Activated CD4-positive, CD25-positive, alpha-beta regulatory T cell treated with anti-CD3 and anti-CD28 coated beads, Interleukin-2, amount 50 U/mL, for 16 hours (primary cell): ENCODE data around the gene PRKCQ.
A peak's percentile ranks its signal among the peaks of the same experiment; 100 is the strongest.
"Not testable (repeated sequence)": the region's sequence is repeated elsewhere in the genome, so short reads cannot be mapped to it uniquely, and the experiment has no call there.

Experiments
- DNase-seq: peaks from one replicate; pipeline ENCODE4 v3.0.0-alpha.2; 2020; ENCODE audit warnings: low read depth, low spot score

The PRKCQ gene

DNA sequence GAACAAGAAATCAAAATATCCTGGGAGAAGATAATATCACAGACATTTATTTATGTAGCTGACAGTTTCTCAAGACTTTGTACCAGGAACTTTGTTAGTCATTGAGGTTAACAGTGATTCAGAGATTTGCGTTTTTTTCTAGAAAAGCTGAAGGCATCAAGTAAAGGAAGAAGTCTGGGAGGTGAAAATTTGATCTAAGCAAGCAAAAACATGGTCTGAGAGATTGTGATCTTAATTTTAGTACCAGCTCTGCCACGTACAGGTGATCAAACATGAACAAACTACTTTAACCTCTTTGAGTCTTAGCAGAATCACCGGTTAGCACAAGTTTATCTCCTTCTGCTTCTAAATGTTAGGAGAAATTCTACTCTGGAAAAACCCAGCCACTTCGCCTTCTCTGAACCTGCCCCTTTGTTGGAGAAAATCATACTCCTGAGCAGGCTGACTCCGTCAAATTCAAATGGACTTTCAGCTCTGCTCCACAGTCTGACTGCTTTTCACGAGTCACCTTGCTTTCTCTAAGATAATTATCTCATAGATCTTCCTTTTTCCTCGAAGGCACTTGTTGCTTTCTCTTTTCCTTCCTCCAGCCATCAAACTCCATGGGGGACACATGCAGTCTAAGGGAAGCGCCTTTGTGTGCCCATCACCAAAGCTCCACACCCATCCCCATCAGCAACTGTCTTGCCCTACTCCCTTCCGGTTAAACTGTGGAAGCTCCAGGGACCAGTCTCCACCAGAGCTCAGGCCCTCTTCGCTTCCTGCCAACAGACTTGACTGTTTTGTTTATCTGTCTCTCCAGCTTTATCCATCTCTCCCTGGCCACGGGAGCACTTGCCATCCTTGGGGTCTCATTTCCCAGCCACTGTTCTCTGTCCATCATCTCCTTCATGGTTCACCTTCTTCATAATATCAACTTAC lies 86.3 kb downstream of the PRKCQ start:
- DNase-seq: no peak

DNA sequence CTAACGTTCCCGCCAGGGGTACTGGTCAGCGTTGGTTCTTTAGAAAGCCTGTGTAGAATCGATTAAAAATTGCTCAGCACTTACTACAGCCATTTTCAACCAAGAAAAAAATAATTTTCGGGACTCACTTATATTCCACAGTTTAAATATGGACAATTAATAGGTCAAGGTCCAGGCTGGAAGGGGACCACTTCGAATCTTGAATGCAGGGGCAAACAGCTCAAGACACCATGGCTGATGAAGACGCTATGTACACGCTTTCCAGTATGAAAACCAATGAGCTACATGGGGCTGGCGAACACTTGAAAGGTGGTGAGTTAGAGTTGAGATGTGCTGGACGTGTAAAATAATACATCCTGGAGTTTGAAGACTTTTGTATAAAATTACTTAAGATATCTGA lies 87.2 kb downstream of the PRKCQ start:
- no peak for DNase-seq

- no peak for DNase-seq
Measured at GRCh38 chr10:6491841-6492609, 88.1 kb downstream of the PRKCQ start.

DNA sequence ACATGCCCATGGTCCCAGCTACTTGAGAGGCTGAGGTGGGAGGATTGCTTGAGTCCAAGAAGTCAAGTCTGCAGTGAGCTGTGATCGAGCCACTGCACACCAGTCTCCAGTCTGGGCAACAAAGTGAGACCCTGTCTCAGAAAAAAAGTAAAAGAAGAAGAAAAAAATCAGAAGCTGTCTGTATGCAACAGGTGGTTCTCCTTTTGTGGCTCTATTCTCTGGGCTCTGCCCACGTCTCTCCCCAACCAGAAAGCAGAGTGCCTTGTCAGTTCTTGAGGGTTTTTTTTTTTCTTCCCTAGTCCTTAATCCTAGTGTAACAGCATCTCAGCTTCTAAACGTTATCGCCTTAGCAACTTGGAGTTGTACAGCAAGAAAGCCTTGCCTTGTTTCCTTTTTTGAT lies 89.5 kb downstream of the PRKCQ start:
- no peak for DNase-seq

- DNase-seq: no peak
Measured at GRCh38 chr10:6487920-6488319, 92.2 kb downstream of the PRKCQ start.

DNA sequence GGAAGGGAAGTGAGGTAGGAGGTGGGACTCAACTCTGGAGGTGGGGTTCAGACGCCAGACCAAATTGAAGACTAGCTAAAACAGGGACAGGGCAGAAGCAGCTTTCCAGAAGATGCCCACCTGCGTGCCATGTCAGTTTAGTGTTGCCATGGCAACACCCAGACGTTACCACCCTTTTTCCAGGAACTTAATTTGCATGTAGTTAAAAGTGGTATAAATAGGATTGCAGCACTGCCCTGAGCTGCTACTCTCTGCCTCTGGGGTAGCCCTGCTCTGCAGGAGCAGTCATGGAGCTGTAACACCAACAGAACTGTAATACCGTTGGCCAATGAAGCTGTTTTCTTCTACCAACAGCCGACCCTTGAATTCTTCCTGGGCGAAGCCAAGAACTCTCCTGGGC lies 93.8 kb downstream of the PRKCQ start:
- DNase-seq: no peak

- DNase-seq: no peak
Measured at GRCh38 chr10:6482737-6483357, 97.2 kb downstream of the PRKCQ start.

GRCh38 chr10:6478722-6479121 lies 101.4 kb downstream of the PRKCQ start:
- no peak for DNase-seq

DNA sequence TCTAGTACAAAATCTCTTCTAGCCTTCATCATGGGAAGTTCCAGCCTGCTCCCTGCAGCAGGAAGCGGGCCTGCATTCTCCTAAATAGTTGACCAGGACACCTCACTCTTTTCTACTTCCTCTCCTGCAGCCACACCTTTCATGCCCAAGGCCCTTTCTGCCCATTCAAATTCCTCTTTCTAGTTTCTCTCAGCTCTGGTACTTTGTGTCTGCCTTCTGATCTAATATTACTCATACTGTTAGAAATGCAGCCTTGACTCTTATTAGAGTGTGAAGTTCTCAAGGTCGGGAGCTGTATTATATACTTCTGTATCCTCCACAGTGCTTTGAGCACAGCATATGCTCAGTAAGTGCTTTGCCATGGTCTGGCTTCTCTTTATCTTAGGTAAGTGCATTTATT lies 103.1 kb downstream of the PRKCQ start:
- DNase-seq: no peak

DNA sequence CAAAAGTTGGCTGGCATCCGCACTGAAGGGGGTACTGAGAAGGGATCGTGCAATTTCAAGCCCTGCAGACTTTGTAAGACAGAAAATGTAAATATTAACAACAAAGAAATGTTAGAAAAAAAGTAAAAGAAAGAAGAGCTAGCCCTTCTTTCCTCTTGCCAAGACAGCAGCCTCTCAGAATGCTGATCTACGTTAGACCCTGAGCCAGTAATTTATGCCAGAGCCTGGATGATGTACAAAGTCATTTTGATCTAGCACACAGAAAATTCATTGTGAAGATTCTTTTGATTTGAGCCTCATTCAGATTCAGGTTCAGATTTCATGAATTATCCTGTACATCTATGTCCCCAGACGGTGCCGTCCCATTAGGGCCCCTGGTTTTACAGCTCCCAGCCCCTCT lies 105.2 kb downstream of the PRKCQ start:
- no peak for DNase-seq

DNA sequence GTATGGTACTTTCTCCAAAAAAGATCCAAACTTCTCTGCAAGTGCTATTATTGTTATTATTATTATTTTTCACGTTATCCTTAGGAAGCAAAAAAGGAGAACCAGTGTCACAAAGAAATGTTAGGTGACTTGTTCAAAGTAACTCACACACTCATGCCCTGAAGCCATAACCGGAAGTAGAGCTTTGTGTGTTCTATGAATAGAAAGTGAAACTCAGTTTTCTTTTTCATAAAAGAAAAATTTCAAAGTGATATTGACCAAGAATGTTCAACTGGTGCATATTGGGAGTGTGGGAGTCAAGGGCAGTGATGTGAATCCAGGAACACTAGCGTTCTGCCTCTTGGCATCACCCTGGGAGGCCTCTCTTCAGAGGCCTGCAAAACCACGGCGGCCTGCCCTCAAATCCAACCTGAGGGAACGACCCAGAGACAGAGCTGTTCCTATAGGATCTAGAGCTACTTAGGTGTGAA lies 106.1 kb downstream of the PRKCQ start:
- DNase-seq: no peak

- DNase-seq: peak; percentile 37
Measured at GRCh38 chr10:6473430-6473829, 106.6 kb downstream of the PRKCQ start.

GRCh38 chr10:6472710-6473005 lies 107.4 kb downstream of the PRKCQ start:
- DNase-seq: not testable (repeated sequence)

GRCh38 chr10:6470894-6471618 lies 109.0 kb downstream of the PRKCQ start:
- DNase-seq: no peak

DNA sequence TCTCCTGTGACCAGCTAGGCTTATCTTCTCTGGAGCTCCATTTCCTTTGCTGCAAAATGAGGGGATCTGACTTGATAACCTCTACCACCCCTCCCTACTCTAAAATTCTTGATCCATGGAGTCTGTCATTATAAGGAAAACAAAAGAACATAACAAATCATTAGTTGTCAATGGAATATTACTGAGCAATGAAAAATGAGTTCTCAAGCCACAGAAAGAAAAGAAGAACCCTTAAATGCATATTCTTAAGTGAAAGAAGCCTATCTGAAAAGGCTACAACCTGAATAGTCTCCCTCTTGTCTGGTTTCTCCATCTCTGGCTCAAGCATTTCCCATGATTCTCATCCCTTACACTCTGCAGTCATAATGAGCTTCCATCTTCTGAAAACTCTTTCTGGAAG lies 110.4 kb downstream of the PRKCQ start:
- no peak for DNase-seq

DNA sequence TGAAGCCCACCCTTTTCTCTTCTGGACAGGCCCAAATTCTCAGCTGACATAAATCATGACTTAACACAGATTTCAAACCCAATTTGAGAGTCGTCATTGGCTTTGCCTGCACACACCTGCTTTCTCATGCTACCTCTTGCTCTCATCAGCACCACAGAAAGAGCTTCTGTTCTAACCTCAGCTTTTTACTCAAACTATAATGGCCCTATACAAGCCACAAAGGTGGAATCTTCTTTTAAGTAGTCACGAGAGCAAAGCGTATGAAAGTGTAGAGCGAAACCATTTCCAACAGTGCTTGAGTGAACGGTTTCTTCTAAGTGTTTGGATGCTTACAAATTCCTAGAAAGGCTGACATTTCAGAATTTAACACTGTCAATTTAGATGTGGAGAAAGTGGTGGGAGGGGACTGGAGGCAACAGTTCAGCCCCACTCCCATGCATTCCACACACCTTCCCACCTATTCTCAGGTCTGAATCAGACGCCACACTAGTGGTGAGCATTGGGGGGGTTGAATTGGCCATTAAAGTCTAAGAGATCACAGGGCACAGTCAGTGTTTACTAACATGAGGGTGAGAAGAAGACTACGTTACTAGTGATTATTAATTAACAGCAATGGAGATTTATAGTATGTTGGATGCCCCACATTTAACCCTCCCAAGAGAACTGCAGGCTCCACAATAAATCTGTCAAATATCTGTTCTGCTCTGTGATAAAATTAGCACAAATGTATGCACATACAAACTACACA lies 114.0 kb downstream of the PRKCQ start:
- no peak for DNase-seq

- DNase-seq: no peak
Measured at GRCh38 chr10:6465437-6465836, 114.6 kb downstream of the PRKCQ start.

- no peak for DNase-seq
Measured at GRCh38 chr10:6464862-6465430, 115.1 kb downstream of the PRKCQ start.

GRCh38 chr10:6463366-6463765 lies 116.7 kb downstream of the PRKCQ start:
- no peak for DNase-seq

- no peak for DNase-seq
Measured at GRCh38 chr10:6461961-6462360, 118.1 kb downstream of the PRKCQ start.
